Measurements from ENCODE around the gene CELF5. TPM values are rescaled to one million over a fixed set of nuclear protein-coding genes. Genes with fewer than 3 reads are reported as not detected.
A peak's percentile ranks its signal among the peaks of the same experiment; 100 is the strongest.
"Not testable (repeated sequence)": the region's sequence is repeated elsewhere in the genome, so short reads cannot be mapped to it uniquely, and the experiment has no call there.

The CELF5 gene
- total RNA-seq, 4 donors from 2014 or later, result not detected

DNA sequence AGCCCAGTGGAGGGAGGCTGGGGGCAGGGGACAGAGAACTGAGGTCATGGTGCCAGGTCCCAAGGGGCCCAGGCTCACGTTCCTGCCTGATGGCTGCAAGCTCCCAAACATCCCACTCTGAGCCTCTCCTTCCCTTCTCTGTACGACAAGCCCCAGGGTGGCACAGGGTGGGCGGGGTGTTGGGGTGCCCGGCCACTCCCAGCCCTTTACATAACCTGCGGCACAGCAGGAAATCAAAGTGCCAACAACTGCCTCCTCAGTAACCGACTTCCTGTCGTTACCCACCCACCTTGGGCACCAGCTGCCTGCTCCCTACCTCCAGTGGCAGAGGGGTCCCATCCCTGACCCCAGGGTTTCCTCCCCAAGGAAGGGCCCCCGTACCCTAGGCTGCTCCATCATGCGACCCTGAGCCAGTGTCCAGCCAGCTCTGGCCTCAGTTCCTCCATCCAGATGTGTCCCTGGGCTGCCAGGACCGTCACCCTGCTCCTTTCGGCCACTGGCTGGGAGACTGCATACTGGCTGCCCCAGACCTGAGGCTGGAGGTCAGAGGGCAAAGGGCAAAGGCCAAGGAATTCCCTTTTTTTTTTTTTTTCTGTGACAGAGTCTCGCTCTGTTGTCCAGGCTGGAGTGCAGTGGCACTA lies 114.2 kb downstream of the CELF5 start:
- no peak overlapping the region for H3K4me3 ChIP-seq
- no peaks in the 10 kb centered on the region for H3K9me3 ChIP-seq
- no peak for TF ChIP-seq POLR2A (IDR thresholded peaks at IDR 0.05)
- TF ChIP-seq, protein P1, sequence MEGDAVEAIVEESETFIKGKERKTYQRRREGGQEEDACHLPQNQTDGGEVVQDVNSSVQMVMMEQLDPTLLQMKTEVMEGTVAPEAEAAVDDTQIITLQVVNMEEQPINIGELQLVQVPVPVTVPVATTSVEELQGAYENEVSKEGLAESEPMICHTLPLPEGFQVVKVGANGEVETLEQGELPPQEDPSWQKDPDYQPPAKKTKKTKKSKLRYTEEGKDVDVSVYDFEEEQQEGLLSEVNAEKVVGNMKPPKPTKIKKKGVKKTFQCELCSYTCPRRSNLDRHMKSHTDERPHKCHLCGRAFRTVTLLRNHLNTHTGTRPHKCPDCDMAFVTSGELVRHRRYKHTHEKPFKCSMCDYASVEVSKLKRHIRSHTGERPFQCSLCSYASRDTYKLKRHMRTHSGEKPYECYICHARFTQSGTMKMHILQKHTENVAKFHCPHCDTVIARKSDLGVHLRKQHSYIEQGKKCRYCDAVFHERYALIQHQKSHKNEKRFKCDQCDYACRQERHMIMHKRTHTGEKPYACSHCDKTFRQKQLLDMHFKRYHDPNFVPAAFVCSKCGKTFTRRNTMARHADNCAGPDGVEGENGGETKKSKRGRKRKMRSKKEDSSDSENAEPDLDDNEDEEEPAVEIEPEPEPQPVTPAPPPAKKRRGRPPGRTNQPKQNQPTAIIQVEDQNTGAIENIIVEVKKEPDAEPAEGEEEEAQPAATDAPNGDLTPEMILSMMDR (IDR thresholded peaks at IDR 0.05), result no peak
- TF ChIP-seq EP300 (IDR thresholded peaks at IDR 0.05), result no peak
- no peak for TF ChIP-seq POLR2AphosphoS5 (IDR thresholded peaks at IDR 0.05)
- WGBS, 2 donors (ENCODE audit: low coverage in 1 of 2), result 44 to 87% methylated on average over 3 to 6 of the region's 12 CpGs
- no peaks in the 10 kb centered on the region for H3K36me3 ChIP-seq
- H3K27me3 ChIP-seq, result no peaks in the 10 kb centered on the region
- peaks cover 19 to 87% (median 51%) of the 10 kb centered on the region in 3 donors for H3K4me1 ChIP-seq
- peak overlapping the region; percentile 36 to 94 (median 92) for H3K27ac ChIP-seq
- no peak for ATAC-seq

DNA sequence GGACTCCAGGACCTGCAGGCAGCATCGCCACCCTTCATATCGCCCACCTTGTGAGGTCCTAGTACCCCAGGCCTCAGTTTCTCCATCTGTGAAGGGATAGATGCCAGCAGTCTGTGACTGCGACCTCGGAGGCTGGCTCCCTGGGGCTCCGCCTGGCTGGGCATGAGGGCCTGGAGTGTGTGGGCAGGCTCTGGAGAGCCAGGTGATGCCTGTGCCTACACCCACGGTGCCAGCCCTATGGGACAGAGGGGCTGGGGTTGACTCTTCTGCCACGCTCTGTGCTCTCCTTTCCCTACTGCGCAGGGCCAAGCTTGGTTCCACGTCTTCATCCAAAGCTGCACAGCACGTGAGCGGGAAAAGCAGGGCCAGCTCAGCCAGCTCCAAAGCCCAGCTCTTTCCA lies 115.9 kb downstream of the CELF5 start:
- no peak for TF ChIP-seq POLR2AphosphoS5 (IDR thresholded peaks at IDR 0.05)
- TF ChIP-seq EP300 (IDR thresholded peaks at IDR 0.05), result no peak
- TF ChIP-seq POLR2A (IDR thresholded peaks at IDR 0.05), result no peak
- TF ChIP-seq, protein P1 (IDR thresholded peaks at IDR 0.05), result no peak
- H3K4me3 ChIP-seq, result no peak overlapping the region
- no peak for ATAC-seq
- H3K27ac ChIP-seq, result peak overlapping the region in 3 of 4 donors; percentile 72 to 94 (median 93)
- no peaks in the 10 kb centered on the region for H3K27me3 ChIP-seq
- peaks cover 16 to 87% (median 48%) of the 10 kb centered on the region in 3 donors for H3K4me1 ChIP-seq
- 83% methylated on average over 1 of the region's 11 CpGs; no CpG with 5 or more reads in 1 of the 2 donors for WGBS, 2 donors (ENCODE audit: low coverage in 1 of 2)
- no peaks in the 10 kb centered on the region for H3K36me3 ChIP-seq
- H3K9me3 ChIP-seq, result no peaks in the 10 kb centered on the region

DNA sequence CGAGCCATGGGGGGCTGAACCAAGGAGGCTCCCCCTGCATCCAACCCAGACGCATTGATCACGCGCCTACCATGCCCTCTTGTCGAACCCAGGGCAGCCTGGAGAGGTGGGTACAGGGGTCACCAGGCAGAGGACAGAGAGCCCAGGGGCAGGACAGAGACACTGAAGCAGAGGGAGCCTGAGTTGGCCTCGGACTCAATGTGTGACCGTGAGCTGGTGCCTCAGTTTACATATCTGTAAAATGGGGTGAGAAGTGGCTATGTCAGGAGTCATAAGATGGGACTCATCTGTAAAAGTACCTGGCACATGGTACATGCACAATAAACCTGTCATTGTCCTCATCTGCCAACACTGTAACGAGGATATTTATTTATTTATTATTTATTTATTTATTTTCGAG lies 117.8 kb downstream of the CELF5 start:
- Histone ChIP-seq H3K27me3 (no peaks in the 10 kb centered on the region), H3K36me3 (no peaks in the 10 kb centered on the region), H3K4me3 (no peak overlapping the region), H3K27ac (peak overlapping the region in 3 of 4 donors; percentile 53 to 94 (median 93)), H3K9me3 (no peaks in the 10 kb centered on the region), H3K4me1 (peaks cover 14 to 87% (median 47%) of the 10 kb centered on the region in 3 donors)
- no peak for ATAC-seq
- TF ChIP-seq POLR2AphosphoS5 (IDR thresholded peaks at IDR 0.05), result no peak
- TF ChIP-seq, protein P1 (IDR thresholded peaks at IDR 0.05), result no peak
- TF ChIP-seq POLR2A (IDR thresholded peaks at IDR 0.05), result no peak
- TF ChIP-seq EP300 (IDR thresholded peaks at IDR 0.05), result no peak
- WGBS, 2 donors (ENCODE audit: low coverage in 1 of 2), result 0 to 64% methylated on average over 1 to 6 of the region's 9 CpGs

DNA sequence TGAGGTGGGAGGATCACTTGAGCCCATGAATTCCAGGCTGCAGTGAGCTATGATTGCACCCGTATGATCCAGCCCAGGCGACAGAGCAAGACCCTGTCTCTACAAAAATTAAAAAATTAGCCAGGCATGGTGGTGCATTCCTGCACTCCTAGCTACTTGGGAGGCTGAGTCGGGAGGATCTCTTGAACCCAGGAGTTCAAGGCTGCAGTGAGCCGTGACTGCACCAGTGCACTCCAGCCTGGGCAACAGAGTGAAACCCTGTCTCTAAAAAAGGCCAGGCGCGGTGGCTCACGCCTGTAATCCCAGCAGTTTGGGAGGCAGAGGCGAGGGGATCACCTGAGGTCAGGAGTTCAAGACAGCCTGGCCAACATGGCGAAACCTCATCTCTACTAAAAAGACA lies 118.5 kb downstream of the CELF5 start:
- not testable (repeated sequence) for H3K9me3 ChIP-seq, H3K36me3 ChIP-seq, H3K4me3 ChIP-seq, ATAC-seq, H3K27me3 ChIP-seq
- Histone ChIP-seq H3K27ac (peak overlapping the region; percentile 72 to 94 (median 90)), H3K4me1 (peaks cover 9 to 87% (median 41%) of the 10 kb centered on the region in 3 donors)
- 58 to 72% methylated on average over 2 of the region's 9 CpGs for WGBS, 2 donors (ENCODE audit: low coverage in 1 of 2)

DNA sequence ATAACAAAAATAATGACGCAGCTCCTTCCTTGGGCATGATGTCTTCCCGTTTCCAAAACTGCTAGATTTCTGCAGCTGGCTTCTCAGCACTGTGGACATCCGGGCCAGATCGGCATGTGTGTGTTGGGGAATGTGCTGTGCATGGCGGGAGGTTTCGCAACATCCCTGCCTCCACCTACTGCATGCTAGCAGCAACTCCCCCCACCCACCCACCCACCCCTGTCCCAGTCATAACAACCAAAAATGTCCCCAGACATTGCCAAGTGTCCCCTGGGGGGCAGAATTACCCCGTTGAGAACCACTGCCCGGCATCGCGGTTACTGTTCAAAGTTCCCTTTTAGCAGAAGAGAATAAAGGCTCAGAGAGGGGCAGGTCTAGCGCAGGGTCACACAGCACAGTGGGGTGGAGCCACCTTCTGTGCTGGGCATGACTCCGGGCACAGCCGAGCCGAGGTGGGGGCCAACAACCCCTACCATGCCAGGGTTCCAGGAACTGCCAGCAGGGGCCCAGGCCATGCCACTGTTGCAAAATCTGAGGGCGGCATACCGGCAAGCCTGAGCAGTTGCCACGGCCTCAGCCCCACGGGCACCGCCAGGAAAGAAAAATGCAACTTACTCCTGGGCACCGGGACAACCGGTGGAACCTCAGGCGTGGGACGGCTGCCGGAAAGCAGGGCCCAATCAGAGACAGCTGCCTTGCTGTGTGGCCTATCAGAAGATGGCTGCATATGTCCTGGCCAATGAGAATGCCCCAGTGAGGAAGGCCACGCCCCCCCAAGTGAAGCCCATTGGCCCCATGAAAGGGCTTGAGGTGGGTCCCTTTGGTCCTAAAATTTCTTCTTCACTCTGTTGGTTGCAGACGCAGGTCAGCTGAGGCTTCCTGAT lies 119.4 kb downstream of the CELF5 start:
- ATAC-seq, result peak; percentile 84
- no peaks in the 10 kb centered on the region for H3K9me3 ChIP-seq
- H3K4me3 ChIP-seq, result peak overlapping the region in 1 of 2 donors; percentile 36
- no peaks in the 10 kb centered on the region for H3K27me3 ChIP-seq
- peak overlapping the region; percentile 72 to 94 (median 90) for H3K27ac ChIP-seq
- WGBS, 2 donors (ENCODE audit: low coverage in 1 of 2), result 8 to 12% methylated on average over 4 to 5 of the region's 26 CpGs
- no peaks in the 10 kb centered on the region for H3K36me3 ChIP-seq
- TF ChIP-seq, protein P1 (IDR thresholded peaks at IDR 0.05), result peak in 1 of 4 experiments; percentile 47
- TF ChIP-seq POLR2A (IDR thresholded peaks at IDR 0.05) (no peak), POLR2AphosphoS5 (IDR thresholded peaks at IDR 0.05) (peak; percentile 86)
- H3K4me1 ChIP-seq, result peaks cover 4 to 82% (median 33%) of the 10 kb centered on the region in 3 donors
